HCT116 (cell line): ENCODE data around the gene CSRNP2. TPM values are rescaled to one million over a fixed set of nuclear protein-coding genes. Genes with fewer than 3 reads are reported as not detected.

ENCODE experiments used
- ATAC-seq: fragments of 200-7000 bp; cut with Tn5 transposase; 2 replicates; pipeline ENCODE4 v1.9.1; 2020; ENCODE audit warnings: mild to moderate bottlenecking, moderate library complexity
- BruUV-seq: library from RNA; stranded (reverse); fragments of 400-500 nt; replicated peaks from 2 replicates; lab custom pipeline; 2021; lab: Mats Ljungman, UMichigan
- CTCF ChIA-PET: fragments of 300-600 bp; sonication (Branson Sonifier 250); formaldehyde crosslinking; loops from one replicate; lab custom pipeline; 2021; ENCODE audit warnings: antibody characterized with exemption; lab: Charles Lee
- POLR2A ChIA-PET: fragments of 300-600, 350-600 bp; sonication (Branson Sonifier 250); formaldehyde crosslinking; loops from one replicate; lab custom pipeline; 2021; ENCODE audit warnings: antibody characterized with exemption; lab: Charles Lee
- RAD21 ChIA-PET, 2 experiments: fragments of 300-600 bp; sonication (Branson Sonifier 250); formaldehyde crosslinking; loops; one replicate each; lab custom pipeline; 2023; ENCODE audit warnings: low total read pairs in 2 of 2; ENCODE audit not compliant: uncharacterized antibody in 2 of 2, unreplicated experiment in 2 of 2, low non-redundant PET in 1 of 2; lab: Charles Lee
- DNase-seq: peaks from one replicate; pipeline ENCODE4 v3.0.0-alpha.2; 2010; ENCODE audit warnings: low read depth, low spot score
- H2AFZ ChIP-seq: fragments of 200-600 bp; shearing (Covaris generic), sonication (generic); 2 replicates; pipeline ENCODE4 v1.6.1; 2017; ENCODE audit warnings: low read depth, mixed run types, mixed read lengths, antibody characterized with exemption, low read length; ENCODE audit not compliant: poor library complexity, severe bottlenecking
- H3K27ac ChIP-seq: 2 replicates; pipeline ENCODE4 v1.5.1; 2012; ENCODE audit warnings: low read depth, low read length
- H3K27me3 ChIP-seq: fragments of 200-600 bp; sonication (generic); 2 replicates; pipeline ENCODE4 v1.6.1; 2016; ENCODE audit warnings: mixed run types, low read length, mixed read lengths; ENCODE audit not compliant: insufficient read depth
- H3K36me3 ChIP-seq, 2 experiments: fragments of 200-500 bp in 1 of 2; fragments of 200-600 bp in 1 of 2; sonication (Bioruptor generic) in 1 of 2; sonication (generic) in 1 of 2; 2 replicates each; pipeline versions ENCODE4 v1.5.1 to v1.6.1; 2014 to 2016; ENCODE audit warnings: low read length in 2 of 2, inconsistent platforms in 1 of 2, mixed read lengths in 1 of 2, mixed run types in 1 of 2; ENCODE audit not compliant: insufficient read depth in 2 of 2, control insufficient read depth in 1 of 2
- H3K4me1 ChIP-seq, 2 experiments: fragments of 200-600 bp in 1 of 2; sonication (generic) in 1 of 2; 2 replicates each; pipeline versions ENCODE4 v1.5.1 to v1.6.1; 2012 to 2017; ENCODE audit warnings: low read length in 2 of 2, inconsistent platforms in 1 of 2, mild to moderate bottlenecking in 1 of 2, mixed read lengths in 1 of 2, mixed run types in 1 of 2, moderate library complexity in 1 of 2; ENCODE audit not compliant: insufficient read depth in 2 of 2, control insufficient read depth in 1 of 2
- H3K4me2 ChIP-seq: fragments of 200-600 bp; sonication (generic); 2 replicates; pipeline ENCODE4 v1.6.1; 2017; ENCODE audit warnings: mixed run types, low read length, mixed read lengths
- H3K4me3 ChIP-seq, 2 experiments: fragments of 200-600 bp in 1 of 2; sonication (generic) in 1 of 2; replicated peaks in 1 of 2; 2 replicates each; pipeline ENCODE4 v1.5.1; 2011 to 2016; ENCODE audit warnings: low read length in 2 of 2, control low read depth in 1 of 2, low read depth in 1 of 2, mild to moderate bottlenecking in 1 of 2, mixed read lengths in 1 of 2, mixed run types in 1 of 2
- H3K79me2 ChIP-seq: fragments of 200-600 bp; sonication (generic); 2 replicates; pipeline ENCODE4 v1.6.1; 2017; ENCODE audit warnings: mild to moderate bottlenecking, mixed run types, low read length, moderate library complexity, mixed read lengths; ENCODE audit not compliant: insufficient read depth
- H3K9ac ChIP-seq: fragments of 200-600 bp; sonication (generic); 2 replicates; pipeline ENCODE4 v1.6.1; 2016; ENCODE audit warnings: low read length, mixed read lengths
- H3K9me2 ChIP-seq: fragments of 200-600 bp; sonication (generic), shearing (Covaris generic); 2 replicates; pipeline ENCODE4 v1.6.1; 2017; ENCODE audit warnings: mixed run types, mild to moderate bottlenecking, moderate library complexity; ENCODE audit not compliant: insufficient read depth
- H3K9me3 ChIP-seq, 2 experiments: fragments of 200-500 bp in 1 of 2; fragments of 200-600 bp in 1 of 2; sonication (Bioruptor generic) in 1 of 2; sonication (generic) in 1 of 2; 2 replicates each; pipeline ENCODE4 v1.6.1; 2014 to 2017; ENCODE audit warnings: low read length in 2 of 2, mixed read lengths in 2 of 2, inconsistent platforms in 1 of 2, low read depth in 1 of 2, mild to moderate bottlenecking in 1 of 2, mixed run types in 1 of 2, moderate library complexity in 1 of 2; ENCODE audit not compliant: control insufficient read depth in 1 of 2, insufficient read depth in 1 of 2
- H4K20me1 ChIP-seq: fragments of 200-600 bp; sonication (generic), shearing (Covaris generic); 2 replicates; pipeline ENCODE4 v1.6.1; 2017; ENCODE audit warnings: mixed run types, mild to moderate bottlenecking, moderate library complexity; ENCODE audit not compliant: insufficient read depth
- ATF3 ChIP-seq: IDR thresholded peaks from 2 replicates; pipeline ENCODE4 v1.6.1; 2012
- CEBPB ChIP-seq: IDR thresholded peaks from 2 replicates; pipeline ENCODE4 v1.6.1; 2012; ENCODE audit warnings: low read depth
- ELF1 ChIP-seq: IDR thresholded peaks from 2 replicates; pipeline ENCODE4 v1.6.1; 2012; ENCODE audit warnings: low read depth, borderline replicate concordance
- FOSL1 ChIP-seq: IDR thresholded peaks from 2 replicates; pipeline ENCODE4 v1.6.1; 2012; ENCODE audit warnings: low read depth
- MAX ChIP-seq: IDR thresholded peaks from 2 replicates; pipeline ENCODE4 v1.6.1; 2012
- POLR2A ChIP-seq: IDR thresholded peaks from 2 replicates; pipeline ENCODE4 v1.7.0; 2011; ENCODE audit warnings: borderline replicate concordance; ENCODE audit not compliant: insufficient read depth, insufficient read length; ENCODE audit errors: extremely low read depth
- RAD21 ChIP-seq: IDR thresholded peaks from 2 replicates; pipeline ENCODE4 v1.6.1; 2012; ENCODE audit warnings: low read depth, mild to moderate bottlenecking
- SIN3A ChIP-seq: IDR thresholded peaks from 2 replicates; pipeline ENCODE4 v1.6.1; 2012; ENCODE audit warnings: low read depth
- SP1 ChIP-seq: IDR thresholded peaks from 2 replicates; pipeline ENCODE4 v1.6.1; 2012; ENCODE audit warnings: low read depth
- SRF ChIP-seq: IDR thresholded peaks from 2 replicates; pipeline ENCODE4 v1.6.1; 2012; ENCODE audit warnings: low read depth
- ZBTB33 ChIP-seq: IDR thresholded peaks from 2 replicates; pipeline ENCODE4 v1.6.1; 2011; ENCODE audit warnings: mild to moderate bottlenecking, low read length, moderate library complexity; ENCODE audit not compliant: insufficient replicate concordance; ENCODE audit errors: extremely low read depth
- intact Hi-C: fragments of 100-400 bp; cut with micrococcal nuclease; formaldehyde crosslinking; loops from 2 replicates; pipeline ENCODE4 v1.10.0; 2022
- total RNA-seq: library from RNA; stranded (reverse); gene quantifications from one replicate; pipeline ENCODE4 v1.2.1, GENCODE V29; 2021; ENCODE audit not compliant: unreplicated experiment
- TF ChIP-seq, protein P1 (sequence below): IDR thresholded peaks from 2 replicates; pipeline ENCODE4 v1.6.1; 2012; ENCODE audit warnings: low read depth

The CSRNP2 gene
- total RNA-seq, 1 experiment from 2014 or later: 19.0 TPM

GRCh38 chr12:51082561-51083125 lies 753 bp downstream of the CSRNP2 start (continued):
- TF ChIP-seq ATF3 (no peak), POLR2A (no peak), FOSL1 (no peak), CEBPB (no peak), SIN3A (no peak), ELF1 (no peak), MAX (no peak), SP1 (no peak)

GRCh38 chr12:51081421-51081820 lies 2.0 kb downstream of the CSRNP2 start:
- H3K4me1 ChIP-seq: peaks cover 5 to 13% of the 10 kb centered on the region in 2 experiments; a peak in 3 of 4 replicates
- peak overlapping the region; percentile 88; the same call in 1 of the 2 replicates for H3K4me2 ChIP-seq
- intact Hi-C loops: loop anchor here (10.0 kb wide), 1 partner anchor 133 kb away; the partner anchor contains the start of gene POU6F1
- H3K36me3 ChIP-seq: no peaks in the 10 kb centered on the region
- CTCF ChIA-PET: no interaction called here
- no peaks in the 10 kb centered on the region for H3K9me2 ChIP-seq
- no peak for ATAC-seq
- no peak overlapping the region for H2AFZ ChIP-seq
- H4K20me1 ChIP-seq: no peaks in the 10 kb centered on the region
- no peak for TF ChIP-seq ATF3
- no peak for TF ChIP-seq RAD21
- TF ChIP-seq, protein P1, sequence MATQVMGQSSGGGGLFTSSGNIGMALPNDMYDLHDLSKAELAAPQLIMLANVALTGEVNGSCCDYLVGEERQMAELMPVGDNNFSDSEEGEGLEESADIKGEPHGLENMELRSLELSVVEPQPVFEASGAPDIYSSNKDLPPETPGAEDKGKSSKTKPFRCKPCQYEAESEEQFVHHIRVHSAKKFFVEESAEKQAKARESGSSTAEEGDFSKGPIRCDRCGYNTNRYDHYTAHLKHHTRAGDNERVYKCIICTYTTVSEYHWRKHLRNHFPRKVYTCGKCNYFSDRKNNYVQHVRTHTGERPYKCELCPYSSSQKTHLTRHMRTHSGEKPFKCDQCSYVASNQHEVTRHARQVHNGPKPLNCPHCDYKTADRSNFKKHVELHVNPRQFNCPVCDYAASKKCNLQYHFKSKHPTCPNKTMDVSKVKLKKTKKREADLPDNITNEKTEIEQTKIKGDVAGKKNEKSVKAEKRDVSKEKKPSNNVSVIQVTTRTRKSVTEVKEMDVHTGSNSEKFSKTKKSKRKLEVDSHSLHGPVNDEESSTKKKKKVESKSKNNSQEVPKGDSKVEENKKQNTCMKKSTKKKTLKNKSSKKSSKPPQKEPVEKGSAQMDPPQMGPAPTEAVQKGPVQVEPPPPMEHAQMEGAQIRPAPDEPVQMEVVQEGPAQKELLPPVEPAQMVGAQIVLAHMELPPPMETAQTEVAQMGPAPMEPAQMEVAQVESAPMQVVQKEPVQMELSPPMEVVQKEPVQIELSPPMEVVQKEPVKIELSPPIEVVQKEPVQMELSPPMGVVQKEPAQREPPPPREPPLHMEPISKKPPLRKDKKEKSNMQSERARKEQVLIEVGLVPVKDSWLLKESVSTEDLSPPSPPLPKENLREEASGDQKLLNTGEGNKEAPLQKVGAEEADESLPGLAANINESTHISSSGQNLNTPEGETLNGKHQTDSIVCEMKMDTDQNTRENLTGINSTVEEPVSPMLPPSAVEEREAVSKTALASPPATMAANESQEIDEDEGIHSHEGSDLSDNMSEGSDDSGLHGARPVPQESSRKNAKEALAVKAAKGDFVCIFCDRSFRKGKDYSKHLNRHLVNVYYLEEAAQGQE: no peak
- TF ChIP-seq SRF: no peak
- TF ChIP-seq ZBTB33: no peak
- H3K27ac ChIP-seq: no peak overlapping the region
- H3K9ac ChIP-seq: no peak overlapping the region
- RAD21 ChIA-PET: no interaction called here
- peaks cover 13% of the 10 kb centered on the region; the same call in 1 of the 2 replicates for H3K79me2 ChIP-seq
- no peaks in the 10 kb centered on the region for H3K9me3 ChIP-seq
- no peak for DNase-seq
- no peak overlapping the region for H3K4me3 ChIP-seq
- BruUV-seq: no TSS peak
- H3K27me3 ChIP-seq: no peaks in the 10 kb centered on the region
- POLR2A ChIA-PET: interaction anchor here (0.5 kb wide), 1 partner anchor 168 kb away, joined by 3 read pairs; no protein-coding TSS in a partner anchor
